NCI-H1105 (cell line): ENCODE results near the gene MAP3K5.
A peak's percentile ranks its signal among the peaks of the same experiment; 100 is the strongest.
"Not testable (repeated sequence)": the region's sequence is repeated elsewhere in the genome, so short reads cannot be mapped to it uniquely, and the experiment has no call there.

ENCODE experiments used
- DNase-seq: peaks from one replicate; lab custom pipeline; 2025; lab: John Stamatoyannopoulos, UW

Gene MAP3K5

DNA sequence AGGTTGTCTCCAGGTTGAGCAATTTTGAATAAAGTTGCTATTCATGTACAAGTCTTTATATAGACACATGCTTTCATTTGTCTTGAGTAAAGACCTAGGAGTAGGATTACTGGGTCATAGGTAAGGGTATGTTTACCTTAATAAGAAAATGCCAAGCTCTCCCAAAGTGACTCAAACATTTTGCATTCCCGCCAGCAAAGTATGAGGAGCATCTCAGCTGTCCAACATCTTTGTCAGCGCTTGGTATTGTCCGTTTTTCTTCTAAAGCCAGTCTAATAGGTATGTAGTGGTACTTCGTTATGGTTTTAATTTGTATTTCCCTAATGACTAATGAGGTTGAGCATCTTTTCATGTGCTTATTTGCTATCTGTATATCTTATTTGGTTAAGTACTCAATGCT is 67.2 kb downstream of the MAP3K5 start:
- no peak for DNase-seq

DNA sequence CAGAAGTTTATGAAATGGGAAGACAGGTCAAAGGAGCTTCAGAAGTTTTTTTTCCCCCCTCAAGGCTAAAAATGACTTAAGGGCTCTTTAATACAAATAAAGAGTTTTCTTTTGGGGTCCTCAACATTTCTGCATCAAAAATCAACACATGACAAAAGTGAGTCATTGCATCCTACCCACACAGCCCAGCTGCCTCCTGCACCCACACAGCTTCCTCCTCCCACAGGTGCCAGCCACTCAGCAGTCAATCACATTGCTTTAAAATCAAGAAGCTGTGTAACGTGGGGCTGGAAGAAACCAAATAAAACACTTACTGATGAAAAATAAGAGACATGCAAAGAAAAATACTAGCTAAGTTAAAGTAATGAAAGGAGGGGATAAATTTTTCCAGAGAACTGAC is 68.5 kb downstream of the MAP3K5 start:
- no peak for DNase-seq

DNA sequence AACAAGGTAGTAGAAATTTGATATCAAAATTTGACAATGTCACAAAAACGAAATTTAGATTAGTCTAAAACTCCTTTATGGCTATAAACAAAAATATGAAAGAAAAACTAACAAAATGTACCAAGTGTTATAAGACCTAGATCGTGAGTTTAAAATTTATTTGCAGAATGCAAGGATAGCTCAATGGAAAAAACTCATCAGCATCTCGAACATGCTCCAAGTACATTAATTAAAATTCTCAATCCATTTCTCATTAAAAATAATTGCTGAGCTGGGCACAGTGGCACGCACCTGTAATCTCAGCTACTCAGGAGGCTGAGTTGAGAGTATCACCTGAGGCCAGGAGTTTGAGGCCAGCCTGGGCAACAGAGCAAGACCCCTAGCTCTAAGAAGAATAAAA is 70.8 kb downstream of the MAP3K5 start:
- no peak for DNase-seq

DNA sequence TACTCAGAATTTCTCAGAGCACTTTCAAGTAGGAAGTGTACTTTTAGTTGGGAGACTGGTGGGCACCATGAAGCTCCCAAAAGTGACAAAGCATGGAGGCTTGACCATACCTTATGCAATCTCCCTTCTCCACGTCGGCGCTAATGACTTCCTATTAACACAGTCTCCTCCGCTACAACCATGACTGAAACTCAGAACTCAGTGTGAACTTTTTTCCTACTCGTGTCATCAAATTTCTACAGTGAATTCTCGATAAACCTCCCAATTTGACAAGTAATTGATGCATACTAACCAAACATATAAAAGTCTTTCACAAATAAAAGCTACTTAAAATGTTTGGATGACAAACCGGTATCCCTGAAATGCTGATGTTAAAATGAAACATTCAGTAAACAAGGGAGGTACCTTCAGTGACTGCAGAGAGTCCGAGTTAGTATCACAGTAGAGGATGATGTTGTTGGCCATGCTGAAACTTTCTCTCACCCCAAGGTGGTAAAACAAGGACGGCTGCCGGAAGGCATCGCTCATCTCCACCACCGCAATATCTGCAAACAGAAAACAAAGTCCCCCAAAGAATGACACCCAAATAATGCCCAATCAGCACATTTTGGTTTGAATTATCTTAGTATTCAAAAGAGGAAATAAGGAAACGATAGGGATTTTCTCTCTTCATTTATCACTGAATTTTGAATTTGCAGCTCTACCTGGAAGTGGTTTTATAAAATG is 72.1 kb downstream of the MAP3K5 start:
- DNase-seq = no peak

DNA sequence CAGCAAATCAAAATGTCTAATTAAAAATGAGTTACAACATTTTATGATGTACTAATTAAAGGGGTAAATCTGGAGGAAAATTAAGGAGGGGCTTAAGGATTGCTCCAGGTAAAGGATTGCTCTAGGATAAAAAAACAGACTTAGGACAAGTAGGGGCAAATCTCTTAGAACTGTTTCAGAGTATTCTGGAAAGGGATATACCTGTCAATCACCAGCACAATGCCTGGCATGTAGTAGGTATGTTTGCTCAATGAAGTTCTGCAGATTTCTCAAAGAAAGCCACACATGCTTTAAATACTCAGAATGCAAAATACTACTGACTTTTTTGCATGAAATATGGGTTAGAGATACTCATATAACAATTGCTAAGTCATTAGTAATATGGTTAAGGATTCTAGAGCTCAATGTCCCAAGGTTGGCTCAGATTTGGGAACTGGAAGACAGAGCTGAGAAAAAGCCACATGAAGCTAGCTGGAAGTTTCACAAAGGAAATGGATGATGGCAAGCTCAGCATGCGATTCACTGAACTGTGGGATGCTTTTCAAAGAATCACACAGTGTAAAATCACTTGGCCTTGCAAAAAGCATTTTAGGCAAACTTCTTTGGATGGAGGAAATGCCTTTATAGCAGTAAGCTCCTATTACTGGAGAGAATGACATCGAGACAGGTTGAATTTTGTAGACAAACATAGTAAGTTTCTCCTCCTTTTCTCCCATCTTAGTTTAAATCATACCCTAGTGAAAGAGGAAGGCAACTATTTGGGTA is 72.8 kb downstream of the MAP3K5 start:
- no peak for DNase-seq

DNA sequence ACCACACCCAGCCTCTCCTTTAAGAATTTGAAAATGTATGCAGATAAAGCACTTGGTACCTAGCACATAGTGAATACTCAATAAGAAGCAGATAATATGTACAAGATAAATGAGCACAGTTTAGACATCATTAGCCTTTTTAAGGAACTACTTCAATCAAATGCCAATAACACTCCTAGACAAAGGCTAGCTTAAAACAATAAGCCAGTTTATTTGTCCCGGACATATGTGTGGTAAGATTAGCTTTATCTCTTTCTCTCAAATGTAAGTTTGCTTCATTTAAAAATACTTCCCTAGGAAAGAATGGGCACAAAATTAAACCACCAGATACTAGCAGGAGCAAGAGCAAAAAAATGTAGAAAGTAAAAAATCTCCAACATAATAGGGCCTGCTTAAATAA is 73.8 kb downstream of the MAP3K5 start:
- no peak for DNase-seq

DNA sequence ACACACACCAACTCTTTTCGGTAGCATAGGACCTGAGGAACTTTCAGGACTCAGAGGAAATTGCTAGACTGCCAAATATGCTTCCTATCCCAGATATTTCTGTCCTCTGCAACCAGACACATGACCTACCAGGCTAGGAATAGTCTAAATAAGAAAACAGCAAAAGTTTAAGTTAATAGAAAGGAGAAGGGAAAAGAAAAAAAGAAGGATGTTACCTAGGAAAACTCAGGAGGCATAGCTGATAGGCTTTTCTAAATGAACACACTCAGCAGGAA is 74.6 kb downstream of the MAP3K5 start:
- no peak for DNase-seq

DNA sequence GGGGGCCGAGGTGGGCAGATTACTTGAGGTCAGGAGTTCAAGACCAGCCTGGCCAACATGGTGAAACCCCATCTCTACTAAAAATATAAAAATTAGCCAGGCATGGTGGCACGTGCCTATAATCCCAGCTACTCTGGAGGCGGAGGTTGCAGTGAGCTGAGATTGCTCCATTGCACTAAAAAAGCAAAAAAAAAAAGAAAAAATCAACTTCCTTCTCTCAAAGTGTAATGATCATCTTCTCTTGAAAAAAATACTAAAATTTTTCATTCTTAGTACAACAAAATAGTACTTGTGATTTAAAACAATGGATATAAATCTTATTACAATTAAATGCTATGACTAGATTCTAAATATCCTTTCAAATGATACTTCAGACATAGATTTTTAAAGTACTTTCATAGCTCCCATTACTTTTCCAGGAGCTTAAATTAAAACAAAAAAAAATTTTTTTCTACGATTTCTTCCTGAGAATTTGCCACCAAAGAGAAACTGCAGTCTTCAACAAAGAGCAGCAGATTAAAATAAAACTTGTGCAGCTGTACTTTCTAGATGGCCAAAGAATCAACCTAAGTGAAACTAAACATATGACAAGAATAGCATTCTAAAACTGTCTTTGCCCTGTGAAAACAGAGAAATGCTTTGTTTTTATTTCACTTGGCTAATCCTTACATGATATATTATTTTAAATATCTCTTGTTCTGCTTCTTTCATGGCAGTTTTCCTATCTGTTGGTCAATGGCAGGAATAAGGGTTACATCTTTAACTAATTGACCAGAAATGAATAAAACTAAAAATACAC is 75.2 kb downstream of the MAP3K5 start:
- no peak for DNase-seq

DNA sequence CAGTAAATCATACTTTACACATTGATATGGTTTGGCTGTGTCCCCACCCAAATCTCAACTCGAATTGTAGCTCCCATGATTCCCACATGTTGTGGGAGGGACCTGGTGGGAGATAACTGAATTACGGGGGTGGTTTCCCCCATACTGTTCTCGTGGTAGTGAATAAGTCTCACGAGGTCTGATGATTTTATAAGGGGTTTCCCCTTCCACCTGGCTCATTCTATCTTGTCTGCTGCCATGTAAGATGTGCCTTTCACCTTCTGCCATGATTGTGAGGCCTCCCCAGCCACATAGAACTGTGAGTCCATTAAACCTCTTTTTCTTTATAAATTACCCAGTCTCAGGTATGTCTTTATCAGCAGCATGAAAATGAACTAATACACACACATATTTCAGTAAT is 79.6 kb downstream of the MAP3K5 start:
- DNase-seq = not testable (repeated sequence)

DNA sequence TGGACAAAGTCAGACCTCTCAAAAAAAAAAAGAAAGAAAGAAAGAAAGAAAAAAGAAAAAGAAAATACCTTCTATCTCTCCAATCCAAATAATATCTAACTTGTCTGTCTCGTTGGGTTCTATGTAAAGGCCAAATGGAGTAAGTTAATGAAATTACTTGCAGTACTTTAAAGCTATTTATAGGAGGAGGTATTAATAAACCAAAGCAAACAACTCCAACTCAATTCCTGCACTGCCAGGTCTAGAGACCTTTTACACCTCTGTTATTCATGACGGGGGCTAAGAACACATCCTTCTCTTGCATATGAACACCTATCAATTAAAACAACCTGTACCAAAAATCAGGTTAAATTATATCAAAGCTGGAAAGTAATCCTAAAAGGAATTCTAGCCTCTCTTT is 80.6 kb downstream of the MAP3K5 start:
- no peak for DNase-seq

DNA sequence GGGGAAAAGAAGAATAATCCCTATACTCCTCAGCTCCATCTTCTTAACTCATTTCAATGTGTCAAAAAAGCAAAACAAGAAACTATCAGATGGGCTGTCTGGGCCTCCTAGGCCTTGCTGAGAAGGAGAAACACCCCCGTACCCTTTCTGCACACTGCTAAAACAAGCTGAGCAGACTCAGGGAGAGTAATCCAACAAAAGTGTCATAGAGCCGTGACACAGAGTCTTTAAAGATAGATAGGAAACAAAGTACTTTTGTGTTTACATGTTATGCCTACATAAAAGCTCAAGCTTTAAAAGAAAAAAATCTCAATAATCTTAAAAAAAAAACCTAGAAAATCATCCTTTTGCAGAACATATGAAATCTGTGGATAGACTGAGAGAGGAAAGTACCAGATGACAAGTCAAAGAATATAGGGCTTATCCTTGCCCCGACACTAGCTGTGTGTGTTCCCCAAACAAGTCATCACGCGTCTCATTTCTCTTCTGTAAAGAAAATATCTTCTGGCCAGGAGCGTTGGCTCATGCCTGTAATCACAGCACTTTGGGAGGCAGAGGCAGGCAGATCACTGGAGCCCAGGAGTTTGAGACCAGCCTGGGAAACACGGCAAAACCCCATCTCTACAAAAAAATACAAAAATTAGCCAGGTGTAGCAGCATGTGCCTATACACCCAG is 81.3 kb downstream of the MAP3K5 start:
- DNase-seq = no peak

DNA sequence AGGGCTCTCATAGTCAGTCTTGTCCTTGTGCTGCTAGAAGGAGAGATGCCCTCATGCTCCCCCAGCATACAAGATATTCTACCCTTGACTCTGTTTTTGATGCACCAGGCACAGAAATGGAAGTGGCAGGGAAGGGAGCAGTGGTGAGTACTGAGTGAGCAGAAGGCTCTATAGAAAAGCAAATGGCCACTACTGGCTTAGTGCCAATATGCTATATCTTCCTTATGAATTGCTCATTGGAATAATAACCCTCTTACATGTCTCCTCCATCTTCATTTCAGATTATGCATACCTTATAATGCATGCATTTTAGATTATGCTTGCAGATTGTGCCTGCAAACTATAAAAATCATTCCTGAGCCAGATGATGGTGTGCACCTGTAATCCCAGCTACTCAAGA is 82.8 kb downstream of the MAP3K5 start:
- no peak for DNase-seq

DNA sequence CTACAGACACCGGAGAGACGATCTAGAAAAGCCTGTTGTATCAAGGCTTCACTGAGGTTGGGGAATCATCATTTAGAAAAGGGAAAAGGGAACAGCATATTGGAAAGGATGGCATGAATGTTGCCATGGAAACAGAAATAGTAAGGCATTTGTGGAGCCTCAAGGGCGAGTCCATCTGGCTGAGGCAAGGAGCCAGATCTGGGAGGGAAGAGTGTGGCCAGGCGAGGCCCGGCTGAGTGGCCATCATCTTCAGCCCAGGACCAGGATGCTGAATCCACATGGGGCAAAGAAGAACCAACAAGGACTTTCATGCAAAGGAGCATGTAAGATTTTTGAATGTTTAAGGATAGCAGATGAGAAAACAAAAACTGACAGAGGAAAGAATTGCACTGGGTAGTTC is 85.8 kb downstream of the MAP3K5 start:
- no peak for DNase-seq

DNA sequence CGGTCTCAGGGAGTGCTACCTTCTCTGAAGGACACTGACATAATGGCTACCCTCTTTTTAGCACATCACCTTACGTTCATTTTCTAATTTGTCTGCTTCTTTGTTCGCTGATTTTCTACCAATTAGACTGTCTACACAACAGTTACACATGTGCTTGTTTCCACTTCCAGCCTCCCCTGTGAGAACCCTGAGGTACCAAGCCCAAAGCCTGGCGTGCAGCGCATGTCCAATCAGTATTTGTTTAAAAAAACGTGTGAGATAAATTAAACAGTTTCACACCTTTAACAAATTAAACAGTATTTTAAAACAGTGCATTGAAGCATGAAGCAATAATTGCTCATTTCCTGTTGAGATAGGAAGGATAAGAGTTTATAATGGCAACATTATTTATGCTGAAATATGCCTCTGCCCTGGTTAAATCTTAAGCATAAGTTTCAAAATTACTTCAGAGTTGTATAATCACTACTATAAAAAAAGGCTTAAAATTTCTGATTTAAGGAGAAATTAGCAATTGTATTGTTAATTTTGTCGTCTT is 88.9 kb downstream of the MAP3K5 start:
- DNase-seq = no peak

DNA sequence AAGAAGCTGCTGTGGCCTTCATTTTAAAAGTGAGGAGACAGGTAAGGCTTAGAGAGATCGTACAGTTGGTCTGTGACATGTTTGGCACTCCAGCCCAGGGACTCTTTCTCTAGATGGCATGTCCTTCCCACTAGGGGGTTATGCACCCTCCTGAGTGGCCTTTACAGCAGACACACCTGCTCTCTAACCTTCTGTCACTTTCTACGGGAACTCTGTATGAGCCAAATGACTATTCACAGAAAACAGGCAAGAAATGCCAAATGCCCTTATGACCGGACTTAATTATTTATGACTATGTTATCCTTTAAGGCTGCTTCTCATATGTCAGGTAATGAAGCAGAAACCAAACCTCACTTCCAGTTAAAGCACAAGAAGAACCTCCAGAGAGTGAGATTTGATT is 91.2 kb downstream of the MAP3K5 start:
- DNase-seq = no peak

DNA sequence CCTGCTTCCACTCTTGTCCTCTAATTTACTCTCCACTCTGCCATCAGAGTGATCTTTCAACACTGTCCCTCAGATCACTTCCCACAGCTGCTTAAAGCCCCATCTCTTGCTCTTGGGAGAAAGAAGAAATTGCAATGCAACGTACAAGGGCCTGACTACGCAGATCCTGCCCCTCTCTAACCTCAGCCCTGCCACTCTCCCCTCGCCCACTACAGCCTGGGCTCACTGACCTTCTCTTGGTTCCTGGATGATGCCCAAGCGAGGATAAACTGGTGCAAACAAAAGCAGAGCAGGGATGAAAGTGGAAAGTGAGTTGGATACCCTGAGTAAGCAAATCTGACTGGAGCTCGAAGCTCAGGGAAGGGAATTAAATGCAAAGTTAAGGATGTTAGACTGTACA is 92.9 kb downstream of the MAP3K5 start:
- no peak for DNase-seq

DNA sequence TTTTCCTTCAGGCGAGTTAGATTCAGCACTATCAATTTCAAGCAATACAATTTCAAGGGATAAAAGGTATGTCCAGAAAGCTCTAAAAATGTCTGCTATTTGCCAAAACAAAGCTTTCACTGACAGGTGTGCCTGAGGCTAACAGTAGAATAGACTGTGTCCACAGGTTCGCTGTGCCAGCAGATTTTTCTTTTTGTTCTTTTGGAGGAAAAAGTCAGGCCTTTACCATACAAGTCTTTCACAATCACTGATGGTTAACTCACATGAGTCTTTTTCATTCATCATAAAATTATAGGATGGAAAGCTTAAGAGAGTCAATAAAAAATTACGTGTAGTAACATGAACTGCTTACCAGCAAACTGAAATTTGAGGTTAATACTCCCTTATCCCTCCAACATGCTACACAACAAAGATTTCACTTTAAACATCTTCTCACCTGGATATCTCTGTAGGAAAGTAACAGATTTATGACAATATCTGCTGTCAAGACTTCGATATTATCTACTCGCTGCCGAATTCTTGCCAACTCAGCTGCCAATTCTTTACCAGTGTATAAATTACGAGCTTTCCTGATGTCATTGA is 95.4 kb downstream of the MAP3K5 start:
- DNase-seq = peak; percentile 73

DNA sequence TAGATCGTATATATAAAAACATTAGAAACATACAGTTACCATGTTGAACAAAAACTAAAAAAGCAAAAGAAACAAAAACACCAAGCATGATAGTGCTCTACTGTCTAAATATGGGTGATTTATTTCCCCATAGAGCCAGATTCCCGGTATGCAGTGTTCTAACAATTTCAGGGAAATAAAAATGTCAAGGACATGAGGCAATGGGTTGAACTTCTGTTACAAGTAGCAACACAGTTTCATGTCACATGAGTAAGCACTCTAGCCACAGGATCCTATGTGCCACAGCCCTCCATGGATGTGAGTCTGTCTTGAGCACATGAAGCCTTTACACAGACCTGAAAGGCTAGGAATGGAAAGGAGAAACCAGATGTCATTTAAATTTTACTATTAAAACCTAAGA is 96.0 kb downstream of the MAP3K5 start:
- DNase-seq = peak; percentile 0

DNA sequence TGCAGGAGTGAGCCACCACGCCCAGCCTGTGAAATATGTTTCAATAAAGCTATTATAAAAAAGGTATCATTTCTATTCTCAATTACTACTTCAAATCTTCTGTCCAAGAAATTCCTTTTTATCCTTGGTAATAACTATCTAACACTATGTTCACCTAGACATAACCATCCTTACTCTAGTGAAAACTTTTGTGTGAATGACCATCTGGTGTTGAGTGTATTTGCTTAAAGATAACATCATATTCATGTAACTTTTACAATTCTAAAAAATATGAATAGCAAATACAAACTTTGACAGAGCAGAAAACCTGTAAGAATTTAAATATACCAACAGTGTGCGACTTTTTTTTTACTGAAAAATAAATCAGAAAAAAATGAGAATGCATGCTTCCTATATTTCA is 96.9 kb downstream of the MAP3K5 start:
- DNase-seq = no peak

DNA sequence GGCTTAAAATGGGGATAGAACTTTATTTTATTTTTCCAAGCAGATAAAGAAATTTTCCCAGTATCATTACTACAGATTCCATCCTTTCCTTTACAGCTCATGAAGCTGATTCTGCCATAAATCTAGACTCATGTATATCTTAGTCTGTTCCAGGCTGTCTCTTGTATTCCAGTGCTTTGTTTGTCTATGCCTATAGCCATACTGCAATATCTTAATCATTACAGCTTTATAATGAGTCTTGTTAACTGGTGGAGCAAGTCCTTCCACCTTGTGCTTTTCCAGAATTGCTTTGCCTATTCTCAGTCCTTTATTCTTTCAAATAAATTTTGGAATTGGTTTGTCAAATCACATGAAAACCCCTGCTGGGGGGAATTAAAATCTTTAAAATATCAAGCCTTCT is 99.2 kb downstream of the MAP3K5 start:
- DNase-seq = no peak

DNA sequence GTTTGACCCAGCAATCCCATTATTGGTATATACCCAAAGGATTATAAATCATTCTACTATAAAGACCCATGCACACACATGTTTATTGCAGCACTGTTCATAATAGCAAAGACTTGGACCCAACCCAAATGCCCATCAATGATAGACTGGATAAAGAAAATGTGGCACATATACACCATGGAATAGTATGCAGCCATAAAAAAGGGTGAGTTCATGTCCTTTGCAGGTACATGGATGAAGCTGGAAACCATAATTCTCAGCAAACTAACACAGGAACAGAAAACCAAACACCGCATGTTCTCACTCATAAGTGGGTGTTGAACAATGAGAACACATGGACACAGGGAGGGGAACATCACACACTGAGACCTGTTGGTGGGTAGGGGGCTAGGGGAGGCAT is 104.4 kb downstream of the MAP3K5 start:
- DNase-seq = not testable (repeated sequence)

DNA sequence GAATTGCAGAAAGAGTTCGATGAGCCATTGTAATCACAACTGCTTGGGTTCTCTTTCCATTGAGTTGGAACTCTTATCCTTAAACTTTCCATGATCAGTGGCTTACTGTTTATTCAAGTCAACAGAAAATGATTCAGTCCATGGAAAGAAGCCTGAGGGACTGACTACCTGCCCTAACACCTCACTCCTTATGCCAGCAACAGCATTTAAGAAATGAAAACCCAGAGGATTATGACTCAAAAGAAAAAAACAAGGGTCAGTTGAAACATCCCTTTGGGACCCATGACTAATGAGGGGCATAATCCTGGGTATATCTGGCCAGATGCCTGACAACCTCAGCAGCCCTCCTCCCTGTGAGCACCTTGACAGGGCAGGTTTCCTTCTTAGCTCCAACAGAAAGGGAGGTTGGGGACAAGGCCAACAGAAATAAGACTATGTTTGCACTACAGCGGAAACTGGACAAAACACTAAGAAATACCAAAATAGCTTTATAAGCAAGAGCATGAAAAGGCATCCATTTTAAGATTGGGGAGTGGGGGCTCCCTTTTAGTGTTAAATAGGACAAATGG is 106.7 kb downstream of the MAP3K5 start:
- DNase-seq = no peak
